GM19023 (cell line): ENCODE results near the gene ETV5.

ENCODE experiments used
- ATAC-seq: cut with Tn5 transposase; IDR thresholded peaks from one replicate; pipeline ENCODE4 v1.9.1; 2021; ENCODE audit warnings: mild to moderate bottlenecking, moderate library complexity; ENCODE audit not compliant: unreplicated experiment

ETV5 gene

GRCh38 chr3:186097317-186097662 lies 11.6 kb downstream of the ETV5 start:
- ATAC-seq, result no peak

DNA sequence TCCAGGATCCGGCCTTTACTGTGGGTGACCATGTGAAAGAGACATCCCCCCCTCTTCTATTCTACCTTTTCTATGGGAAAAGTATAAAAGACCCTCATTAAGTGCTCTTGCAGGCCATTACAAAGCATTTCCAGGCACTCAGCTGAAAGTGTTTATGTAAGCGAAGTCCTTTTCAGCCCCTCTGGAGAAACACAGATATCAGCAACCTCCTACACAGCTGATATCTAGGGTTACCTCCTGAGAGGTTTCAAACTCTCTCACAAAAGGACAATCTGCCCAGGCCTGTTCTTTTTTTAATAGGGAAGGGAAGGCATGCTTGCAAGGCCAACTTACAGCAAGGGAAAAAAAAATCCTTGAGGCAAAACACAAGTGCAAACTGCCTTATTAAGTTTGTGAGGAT lies 12.6 kb downstream of the ETV5 start:
- no peak for ATAC-seq

DNA sequence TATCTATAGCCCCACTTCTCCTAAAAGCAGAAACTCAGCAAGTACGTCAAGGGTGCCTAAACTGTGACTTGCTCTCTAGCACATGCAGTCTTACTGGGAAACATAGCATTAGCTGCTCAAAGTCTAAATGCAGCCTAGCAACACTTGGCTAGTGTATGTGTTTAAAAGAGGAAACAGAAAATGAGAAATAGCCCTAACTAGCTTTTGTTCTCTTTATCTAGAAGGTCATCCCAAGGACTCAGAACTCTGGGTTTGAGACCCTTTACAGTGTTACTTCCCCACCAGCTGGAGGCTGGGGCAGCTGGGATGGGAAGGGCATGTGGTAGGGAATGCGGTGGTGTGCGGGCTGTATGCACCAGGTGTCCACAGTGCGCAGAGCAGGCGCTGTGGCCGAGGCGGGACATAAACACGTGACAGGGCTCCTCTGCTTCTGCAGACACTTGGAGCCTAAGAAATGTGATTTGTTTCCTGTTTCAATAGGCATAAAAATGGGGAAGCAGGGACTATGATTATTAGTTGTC lies 13.3 kb downstream of the ETV5 start:
- no peak for ATAC-seq

GRCh38 chr3:186094696-186095425 lies 14.0 kb downstream of the ETV5 start:
- ATAC-seq, result no peak

DNA sequence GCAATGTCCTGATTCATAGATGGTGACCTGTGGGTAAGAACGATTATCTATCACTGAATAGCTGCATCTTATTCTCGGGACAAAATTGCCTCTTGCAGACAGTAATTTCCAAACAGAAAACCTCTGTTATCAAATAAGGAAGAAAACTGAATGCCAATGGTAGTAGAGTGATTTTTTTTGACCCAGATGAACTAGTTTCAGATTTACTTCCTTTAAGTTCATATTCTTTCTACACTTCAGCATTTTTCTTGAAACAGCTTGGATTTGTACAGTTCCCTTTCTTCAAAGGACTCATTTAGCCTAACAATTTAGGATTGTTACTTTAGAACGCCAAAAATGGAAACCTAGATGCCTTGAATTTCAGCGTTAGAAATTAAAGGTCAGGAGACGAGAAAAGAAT lies 14.6 kb downstream of the ETV5 start:
- no peak for ATAC-seq

- ATAC-seq, result no peak
Observed at GRCh38 chr3:186093271-186093900, 15.5 kb downstream of the ETV5 start.

DNA sequence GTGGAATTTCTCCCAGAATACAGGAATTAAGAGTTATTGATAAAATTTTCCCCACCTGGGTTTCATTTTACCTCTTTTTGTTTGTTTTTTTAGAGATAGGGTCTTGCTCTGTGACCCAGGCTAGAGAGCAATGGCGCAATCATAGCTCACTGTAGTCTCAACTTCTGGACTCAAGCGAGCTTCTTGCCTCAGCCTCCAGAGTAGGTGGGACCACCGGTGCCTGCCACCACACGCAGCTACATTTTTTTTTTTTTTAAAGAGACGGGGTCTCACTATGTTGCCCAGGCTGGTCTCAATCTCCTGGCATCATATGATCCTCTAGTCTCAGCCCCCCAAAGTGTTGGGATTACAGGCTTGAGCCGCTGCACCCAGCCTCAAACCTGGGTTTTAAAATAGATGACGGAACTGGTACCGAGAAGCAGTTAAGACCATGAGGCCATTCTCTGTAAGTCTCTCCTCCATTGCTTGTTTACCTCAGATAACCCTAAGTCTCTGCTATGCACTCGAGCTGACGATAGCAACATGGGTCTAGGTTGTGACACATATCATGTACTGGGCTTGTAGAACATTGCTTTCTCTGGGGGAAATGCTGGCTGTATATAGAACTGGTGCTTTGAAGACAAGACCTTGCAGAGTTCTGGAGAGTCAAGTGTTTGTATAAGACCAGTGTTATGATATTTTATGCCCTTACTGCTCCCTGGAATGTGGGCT lies 16.4 kb downstream of the ETV5 start:
- ATAC-seq, result no peak

DNA sequence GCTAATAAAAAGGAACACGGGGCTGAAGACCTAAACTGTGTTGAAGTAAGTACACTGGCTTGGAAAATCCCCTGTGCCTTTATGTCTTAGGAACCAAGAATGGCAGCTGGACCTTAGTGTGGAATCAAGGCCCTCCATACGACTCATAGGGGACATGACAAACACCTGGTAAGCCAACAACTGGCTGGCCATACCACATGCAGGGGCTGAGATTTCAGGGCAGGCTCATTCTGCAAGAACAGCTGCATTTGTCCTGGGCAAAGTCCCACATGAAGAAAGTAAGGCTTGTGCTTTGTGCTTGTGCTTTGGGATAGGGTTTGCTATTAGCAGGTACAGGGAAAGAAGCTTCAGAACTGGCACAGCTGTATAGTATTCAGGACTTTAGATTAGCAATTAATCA lies 18.0 kb downstream of the ETV5 start:
- no peak for ATAC-seq

DNA sequence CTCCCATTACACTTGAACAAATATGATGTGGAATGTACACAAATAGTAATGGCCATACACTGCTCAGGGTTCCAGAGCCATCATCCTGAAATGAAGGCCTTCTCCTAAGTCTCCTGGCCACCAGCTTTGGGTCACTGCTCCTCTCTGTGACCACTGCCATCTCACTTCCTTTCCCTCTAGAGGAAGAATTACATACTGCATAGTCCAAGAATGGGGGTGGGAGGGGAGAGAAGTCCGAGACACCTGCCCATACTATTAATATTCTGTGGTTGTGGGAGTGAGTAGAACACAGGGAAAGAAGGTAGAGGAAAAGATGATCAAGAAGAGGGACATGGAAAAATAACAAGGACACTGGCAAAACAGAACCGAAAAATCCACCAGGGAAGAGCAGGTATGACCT lies 20.6 kb downstream of the ETV5 start:
- ATAC-seq, result no peak

GRCh38 chr3:186084264-186084663 lies 24.6 kb downstream of the ETV5 start:
- no peak for ATAC-seq

GRCh38 chr3:186083746-186084145 lies 25.1 kb downstream of the ETV5 start:
- no peak for ATAC-seq

GRCh38 chr3:186082150-186082549 lies 26.7 kb downstream of the ETV5 start:
- no peak for ATAC-seq

GRCh38 chr3:186081678-186082077 lies 27.2 kb downstream of the ETV5 start:
- ATAC-seq, result no peak

DNA sequence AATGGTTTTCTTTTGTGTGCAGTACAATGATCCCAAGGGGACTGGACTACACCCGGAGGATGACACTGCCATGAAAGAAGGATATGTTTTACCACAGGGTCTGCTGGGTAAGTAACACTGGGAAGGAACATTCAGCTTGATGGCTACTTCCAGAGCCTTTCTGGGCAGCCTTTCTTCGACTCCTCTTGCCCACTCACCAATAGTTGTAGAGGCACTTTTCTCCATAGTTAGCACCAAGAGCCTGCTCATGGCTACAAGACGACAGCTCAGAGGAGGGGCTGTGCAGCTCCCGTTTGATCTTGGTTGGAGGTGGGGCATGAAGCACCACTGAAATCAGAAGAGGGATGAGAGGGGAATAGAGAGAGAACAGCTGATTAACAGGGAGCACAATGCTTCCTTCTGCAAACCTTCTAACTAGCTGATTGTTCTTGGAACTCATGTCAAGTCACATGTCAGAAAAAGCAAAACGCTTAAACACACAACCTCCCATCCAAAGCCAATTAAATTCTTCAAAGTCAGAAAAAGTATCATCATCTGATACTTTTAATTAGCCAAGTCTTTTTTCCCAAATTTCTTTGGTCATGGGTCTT lies 27.9 kb downstream of the ETV5 start:
- no peak for ATAC-seq

- no peak for ATAC-seq
Observed at GRCh38 chr3:186079925-186080324, 29.0 kb downstream of the ETV5 start.

DNA sequence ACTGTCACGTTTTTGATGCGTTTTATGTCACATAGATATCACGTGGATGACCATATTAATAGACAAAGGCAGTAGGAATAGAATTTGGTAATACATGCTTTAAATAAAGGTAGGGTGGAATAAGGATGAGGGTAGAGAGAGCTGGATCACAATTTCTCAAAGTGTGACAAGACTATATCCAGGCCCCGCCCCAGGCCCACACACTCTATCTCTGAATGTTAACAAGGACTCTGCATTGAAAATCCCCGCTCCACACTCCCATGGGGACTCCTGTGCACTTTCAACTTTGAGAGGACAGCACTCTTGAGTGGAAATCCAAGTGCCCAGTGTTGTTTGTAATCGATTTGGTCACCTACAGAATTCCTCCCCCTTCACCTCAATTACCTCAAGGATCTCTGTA lies 31.4 kb downstream of the ETV5 start:
- no peak for ATAC-seq

DNA sequence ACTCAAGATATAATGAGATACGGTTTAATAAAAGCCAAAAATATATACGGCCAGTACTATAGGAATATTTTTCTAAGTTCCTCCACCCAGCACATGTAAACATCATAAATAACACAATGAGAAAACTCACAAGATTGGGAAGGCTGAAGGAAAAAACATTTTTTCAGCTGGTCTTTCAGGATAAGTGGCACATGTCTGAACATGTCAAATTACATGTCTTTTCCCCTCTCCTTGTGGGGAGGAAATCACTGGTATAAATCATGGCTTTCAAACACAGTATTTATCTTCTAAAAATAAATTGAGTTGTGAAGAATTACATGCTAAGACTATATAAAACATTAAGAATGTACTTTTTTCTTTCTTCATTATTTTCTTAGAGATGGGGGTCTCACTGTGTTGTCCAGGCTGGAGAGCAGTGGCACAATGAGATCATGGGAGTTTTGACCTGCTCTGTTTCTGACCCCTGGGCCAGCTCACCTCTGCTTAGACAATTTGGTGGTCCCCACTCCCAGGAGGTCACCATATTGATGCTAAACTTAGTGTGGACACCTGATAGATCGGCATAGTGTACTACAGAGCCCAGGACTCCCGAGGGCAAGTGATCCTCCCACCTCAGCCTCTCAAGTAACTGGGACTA lies 32.8 kb downstream of the ETV5 start:
- no peak for ATAC-seq

GRCh38 chr3:186075489-186075888 lies 33.4 kb downstream of the ETV5 start:
- no peak for ATAC-seq

GRCh38 chr3:186073641-186074040 lies 35.2 kb downstream of the ETV5 start:
- no peak for ATAC-seq

DNA sequence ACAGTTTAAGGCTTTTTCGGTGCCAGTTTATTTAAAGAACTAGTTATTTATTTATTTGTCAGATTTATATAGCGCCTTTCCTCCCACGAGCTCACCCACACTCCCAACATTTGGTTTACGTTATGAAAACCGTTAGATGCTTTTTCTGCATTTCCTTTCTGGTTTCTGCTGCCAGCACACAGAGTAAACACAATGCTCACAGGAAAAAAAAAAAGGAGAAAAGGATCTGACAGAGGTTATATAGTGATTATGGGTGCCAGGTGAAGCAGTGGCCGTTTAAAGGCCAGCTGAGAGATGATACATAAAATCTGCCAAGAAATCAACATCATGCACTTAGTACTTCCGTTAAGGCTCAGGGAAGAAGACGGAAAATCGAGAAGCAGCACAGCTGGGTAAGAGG lies 37.9 kb downstream of the ETV5 start:
- ATAC-seq, result no peak

GRCh38 chr3:186070550-186070949 lies 38.3 kb downstream of the ETV5 start:
- no peak for ATAC-seq
